ENCODE data around the gene ZNF35. TPM values are rescaled to one million over a fixed set of nuclear protein-coding genes. Genes with fewer than 3 reads are reported as not detected.

The ZNF35 gene
- polyA plus RNA-seq, 2 of the 4 experiments (the other 2 are of a cell fraction), result 4.1 to 5.0 TPM

DNA sequence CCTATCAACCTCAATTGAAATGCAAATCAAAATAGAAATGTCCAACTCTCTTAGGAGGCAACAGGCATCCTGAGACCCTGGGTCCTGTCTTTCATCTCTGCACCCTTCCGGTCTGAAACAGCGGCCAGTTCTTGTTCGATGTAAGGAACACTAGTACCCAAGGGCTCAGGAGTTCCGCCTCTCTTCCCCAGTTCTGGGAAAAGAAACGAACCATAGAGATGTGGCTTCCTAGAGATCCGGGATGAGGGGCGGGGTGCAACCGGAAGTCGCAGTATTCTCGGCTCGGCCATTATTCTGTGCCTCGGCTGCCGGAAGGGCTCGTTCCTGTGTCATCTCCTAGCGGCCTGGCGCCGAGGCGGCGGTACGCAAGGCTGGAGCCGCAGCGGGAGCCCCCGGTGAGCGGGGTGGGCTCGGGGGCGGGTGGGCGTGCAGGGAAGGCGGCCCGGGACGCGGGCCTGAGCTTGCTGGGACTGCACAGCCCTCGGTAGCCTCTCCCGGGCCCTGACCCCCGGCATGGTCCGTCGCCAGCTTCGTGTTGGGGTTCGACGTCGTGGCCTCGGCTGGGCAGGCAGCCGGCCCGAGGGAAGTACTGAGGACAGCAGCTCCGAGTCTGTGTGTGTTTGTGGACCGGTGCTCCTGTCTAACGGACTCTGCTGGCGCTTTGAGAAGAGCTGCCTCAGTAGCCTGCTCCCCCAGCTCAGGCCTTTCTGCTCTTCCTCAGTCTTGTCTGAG lies 23.6 kb upstream of the ZNF35 start, which contains the start of gene ZNF197:
Gene ZNF197, plus strand, starts transcription at position 288 of the 732 bp plus-strand sequence. CDS start 4,119 bp downstream, outside the sequence.
- Histone ChIP-seq H3K4me2 (peak within 1 kb of the TSS; percentile 74), H3K4me3 (peak within 1 kb of the TSS; percentile 81), H3K27ac (peak within 1 kb of the TSS; percentile 73 to 86), H3K4me1 (no peaks in the 10 kb centered on the region), H3K9me3 (peaks cover 44% of the 10 kb centered on the region)
- no peak for FAIRE-seq
- ATAC-seq, result peak; percentile 99
- ChIA-PET POLR2A (interaction anchor here (0.6 to 2.2 kb wide), 5 partner anchors 24 to 287 kb away, joined by 3 to 9 read pairs (median 6); partner anchors contain the start of genes TCAIM, ZNF35 and ZNF502), CTCF (no interaction called here)
- TF ChIP-seq, protein P1, sequence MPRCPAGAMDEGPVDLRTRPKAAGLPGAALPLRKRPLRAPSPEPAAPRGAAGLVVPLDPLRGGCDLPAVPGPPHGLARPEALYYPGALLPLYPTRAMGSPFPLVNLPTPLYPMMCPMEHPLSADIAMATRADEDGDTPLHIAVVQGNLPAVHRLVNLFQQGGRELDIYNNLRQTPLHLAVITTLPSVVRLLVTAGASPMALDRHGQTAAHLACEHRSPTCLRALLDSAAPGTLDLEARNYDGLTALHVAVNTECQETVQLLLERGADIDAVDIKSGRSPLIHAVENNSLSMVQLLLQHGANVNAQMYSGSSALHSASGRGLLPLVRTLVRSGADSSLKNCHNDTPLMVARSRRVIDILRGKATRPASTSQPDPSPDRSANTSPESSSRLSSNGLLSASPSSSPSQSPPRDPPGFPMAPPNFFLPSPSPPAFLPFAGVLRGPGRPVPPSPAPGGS (IDR thresholded peaks at IDR 0.05), result no peak
- TF ChIP-seq TP53 (CRISPR knock-in tag; IDR thresholded peaks at IDR 0.05) (no peak), ZC3H11A (IDR thresholded peaks at IDR 0.05) (no peak), CBX8 (IDR thresholded peaks at IDR 0.05) (no peak), JUN (IDR thresholded peaks at IDR 0.05) (peak in 1 of 2 experiments; percentile 59; a peak in 2 of 5 replicates), NR3C1 (IDR thresholded peaks at IDR 0.05) (no peak), HOXA7 (CRISPR knock-in tag; IDR thresholded peaks at IDR 0.05) (no peak), HDAC2 (IDR thresholded peaks at IDR 0.05) (no peak), EHF (CRISPR knock-in tag; IDR thresholded peaks at IDR 0.05) (no peak), FOSB (CRISPR knock-in tag; IDR thresholded peaks at IDR 0.05) (no peak), TFCP2L1 (CRISPR knock-in tag; IDR thresholded peaks at IDR 0.05) (no peak), PHF8 (IDR thresholded peaks at IDR 0.05; ENCODE audit: borderline replicate concordance, low read depth) (no peak; the same call in 1 of the 2 replicates), BHLHE40 (IDR thresholded peaks at IDR 0.05; ENCODE audit: low read depth, low read length) (no peak), EHMT2 (IDR thresholded peaks at IDR 0.05; ENCODE audit: low read depth) (no peak), CHD2 (IDR thresholded peaks at IDR 0.05; ENCODE audit: low read length, partially characterized antibody) (no peak), POLR2A (IDR thresholded peaks at IDR 0.05; ENCODE audit: low read length) (peak; percentile 13; the same call in 1 of the 2 replicates), HOXB5 (CRISPR knock-in tag; IDR thresholded peaks at IDR 0.05) (no peak), POLR2AphosphoS2 (conservative IDR thresholded peaks at IDR 0.05; ENCODE audit: low read length) (no peak), ZSCAN20 (CRISPR knock-in tag; IDR thresholded peaks at IDR 0.05) (no peak), EP300 (IDR thresholded peaks at IDR 0.05) (no peak)
- TF ChIP-seq, protein P2, sequence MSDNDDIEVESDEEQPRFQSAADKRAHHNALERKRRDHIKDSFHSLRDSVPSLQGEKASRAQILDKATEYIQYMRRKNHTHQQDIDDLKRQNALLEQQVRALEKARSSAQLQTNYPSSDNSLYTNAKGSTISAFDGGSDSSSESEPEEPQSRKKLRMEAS (IDR thresholded peaks at IDR 0.05), result peak; percentile 70
- TF ChIP-seq, protein P3, sequence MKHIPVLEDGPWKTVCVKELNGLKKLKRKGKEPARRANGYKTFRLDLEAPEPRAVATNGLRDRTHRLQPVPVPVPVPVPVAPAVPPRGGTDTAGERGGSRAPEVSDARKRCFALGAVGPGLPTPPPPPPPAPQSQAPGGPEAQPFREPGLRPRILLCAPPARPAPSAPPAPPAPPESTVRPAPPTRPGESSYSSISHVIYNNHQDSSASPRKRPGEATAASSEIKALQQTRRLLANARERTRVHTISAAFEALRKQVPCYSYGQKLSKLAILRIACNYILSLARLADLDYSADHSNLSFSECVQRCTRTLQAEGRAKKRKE (CRISPR knock-in tag; IDR thresholded peaks at IDR 0.05; ENCODE audit: low read depth), result no peak
- TF ChIP-seq, protein P4, sequence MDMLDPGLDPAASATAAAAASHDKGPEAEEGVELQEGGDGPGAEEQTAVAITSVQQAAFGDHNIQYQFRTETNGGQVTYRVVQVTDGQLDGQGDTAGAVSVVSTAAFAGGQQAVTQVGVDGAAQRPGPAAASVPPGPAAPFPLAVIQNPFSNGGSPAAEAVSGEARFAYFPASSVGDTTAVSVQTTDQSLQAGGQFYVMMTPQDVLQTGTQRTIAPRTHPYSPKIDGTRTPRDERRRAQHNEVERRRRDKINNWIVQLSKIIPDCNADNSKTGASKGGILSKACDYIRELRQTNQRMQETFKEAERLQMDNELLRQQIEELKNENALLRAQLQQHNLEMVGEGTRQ (IDR thresholded peaks at IDR 0.05), result no peak
- TF ChIP-seq, protein P5, sequence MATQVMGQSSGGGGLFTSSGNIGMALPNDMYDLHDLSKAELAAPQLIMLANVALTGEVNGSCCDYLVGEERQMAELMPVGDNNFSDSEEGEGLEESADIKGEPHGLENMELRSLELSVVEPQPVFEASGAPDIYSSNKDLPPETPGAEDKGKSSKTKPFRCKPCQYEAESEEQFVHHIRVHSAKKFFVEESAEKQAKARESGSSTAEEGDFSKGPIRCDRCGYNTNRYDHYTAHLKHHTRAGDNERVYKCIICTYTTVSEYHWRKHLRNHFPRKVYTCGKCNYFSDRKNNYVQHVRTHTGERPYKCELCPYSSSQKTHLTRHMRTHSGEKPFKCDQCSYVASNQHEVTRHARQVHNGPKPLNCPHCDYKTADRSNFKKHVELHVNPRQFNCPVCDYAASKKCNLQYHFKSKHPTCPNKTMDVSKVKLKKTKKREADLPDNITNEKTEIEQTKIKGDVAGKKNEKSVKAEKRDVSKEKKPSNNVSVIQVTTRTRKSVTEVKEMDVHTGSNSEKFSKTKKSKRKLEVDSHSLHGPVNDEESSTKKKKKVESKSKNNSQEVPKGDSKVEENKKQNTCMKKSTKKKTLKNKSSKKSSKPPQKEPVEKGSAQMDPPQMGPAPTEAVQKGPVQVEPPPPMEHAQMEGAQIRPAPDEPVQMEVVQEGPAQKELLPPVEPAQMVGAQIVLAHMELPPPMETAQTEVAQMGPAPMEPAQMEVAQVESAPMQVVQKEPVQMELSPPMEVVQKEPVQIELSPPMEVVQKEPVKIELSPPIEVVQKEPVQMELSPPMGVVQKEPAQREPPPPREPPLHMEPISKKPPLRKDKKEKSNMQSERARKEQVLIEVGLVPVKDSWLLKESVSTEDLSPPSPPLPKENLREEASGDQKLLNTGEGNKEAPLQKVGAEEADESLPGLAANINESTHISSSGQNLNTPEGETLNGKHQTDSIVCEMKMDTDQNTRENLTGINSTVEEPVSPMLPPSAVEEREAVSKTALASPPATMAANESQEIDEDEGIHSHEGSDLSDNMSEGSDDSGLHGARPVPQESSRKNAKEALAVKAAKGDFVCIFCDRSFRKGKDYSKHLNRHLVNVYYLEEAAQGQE (IDR thresholded peaks at IDR 0.05), result no peak
- TF ChIP-seq, protein P6, sequence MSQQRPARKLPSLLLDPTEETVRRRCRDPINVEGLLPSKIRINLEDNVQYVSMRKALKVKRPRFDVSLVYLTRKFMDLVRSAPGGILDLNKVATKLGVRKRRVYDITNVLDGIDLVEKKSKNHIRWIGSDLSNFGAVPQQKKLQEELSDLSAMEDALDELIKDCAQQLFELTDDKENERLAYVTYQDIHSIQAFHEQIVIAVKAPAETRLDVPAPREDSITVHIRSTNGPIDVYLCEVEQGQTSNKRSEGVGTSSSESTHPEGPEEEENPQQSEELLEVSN (IDR thresholded peaks at IDR 0.05; ENCODE audit: borderline replicate concordance, low read depth), result peak; percentile 78
- 5% methylated on average over 19 of the region's 47 CpGs for WGBS (ENCODE audit: missing lambda C conversion rate)
- peak; percentile 59 to 88 for DNase-seq (ENCODE audit: low read depth in 1 of 2, low spot score in 1 of 2)

All from A549 (cell line).